Amniotic epithelial cell (primary cell): Measurements from ENCODE around the gene HNRNPU.

Experiments
- DNase-seq: peaks from one replicate; pipeline ENCODE4 v3.0.0-alpha.2; 2010; ENCODE audit warnings: low read depth

HNRNPU gene

GRCh38 chr1:244864253-244865027 is at the start of gene HNRNPU:
HNRNPU (minus strand) TSS chr1:244864543; CDS start chr1:244864307, 236 bp downstream.
- peak; percentile 93 for DNase-seq

- no peak for DNase-seq
These were observed 49.5 kb upstream of the HNRNPU start for GRCh38 chr1:244913806-244914205.

- DNase-seq = no peak
These were observed 39.8 kb upstream of the HNRNPU start for GRCh38 chr1:244904119-244904518.

- DNase-seq = no peak
These were observed 37.2 kb upstream of the HNRNPU start for GRCh38 chr1:244901400-244902015.

GRCh38 chr1:244897476-244898254 is 33.3 kb upstream of the HNRNPU start:
- no peak for DNase-seq

GRCh38 chr1:244896550-244896949 is 32.2 kb upstream of the HNRNPU start:
- peak; percentile 87 for DNase-seq

- no peak for DNase-seq
These were observed 29.5 kb upstream of the HNRNPU start for GRCh38 chr1:244893836-244894235.

- DNase-seq = no peak
These were observed 22.9 kb upstream of the HNRNPU start for GRCh38 chr1:244887281-244887680.

GRCh38 chr1:244881552-244882280 is 17.4 kb upstream of the HNRNPU start:
- no peak for DNase-seq

- no peak for DNase-seq
These were observed 14.3 kb upstream of the HNRNPU start for GRCh38 chr1:244878681-244879080.

GRCh38 chr1:244876228-244876910 is 12.0 kb upstream of the HNRNPU start:
- DNase-seq = no peak

GRCh38 chr1:244874974-244875579 is 10.7 kb upstream of the HNRNPU start:
- no peak for DNase-seq

GRCh38 chr1:244869950-244870349 is 5.6 kb upstream of the HNRNPU start:
- no peak for DNase-seq

- no peak for DNase-seq
These were observed 5.1 kb upstream of the HNRNPU start for GRCh38 chr1:244869364-244869827.

GRCh38 chr1:244868484-244869363 is 4.4 kb upstream of the HNRNPU start:
- DNase-seq = no peak

- no peak for DNase-seq
These were observed 2.0 kb upstream of the HNRNPU start for GRCh38 chr1:244866355-244866754.

- DNase-seq = no peak
These were observed 1.5 kb upstream of the HNRNPU start for GRCh38 chr1:244865820-244866219.

GRCh38 chr1:244865028-244865371 is 657 bp upstream of the HNRNPU start:
- DNase-seq = peak; percentile 30

- no peak for DNase-seq
These were observed 671 bp downstream of the HNRNPU start for GRCh38 chr1:244863491-244864252.
